Hematopoietic multipotent progenitor cell (in vitro differentiated cells): Measurements from ENCODE around the gene ZNF860. TPM values are rescaled to one million over a fixed set of nuclear protein-coding genes. Genes with fewer than 3 reads are reported as not detected.

Experiments used
- DNase-seq, 3 donors: peaks; one replicate each; pipeline ENCODE4 v3.0.0-alpha.2; 2011 to 2015; ENCODE audit warnings: low read depth in 2 of 3, low spot score in 2 of 3
- total RNA-seq: library from RNA; depleted of rRNA; stranded (reverse); fragments of >200 nt; gene quantifications from one replicate; pipeline ENCODE4 v1.2.3, GENCODE V29; 2012

The ZNF860 gene
- total RNA-seq = under 0.01 TPM

DNA sequence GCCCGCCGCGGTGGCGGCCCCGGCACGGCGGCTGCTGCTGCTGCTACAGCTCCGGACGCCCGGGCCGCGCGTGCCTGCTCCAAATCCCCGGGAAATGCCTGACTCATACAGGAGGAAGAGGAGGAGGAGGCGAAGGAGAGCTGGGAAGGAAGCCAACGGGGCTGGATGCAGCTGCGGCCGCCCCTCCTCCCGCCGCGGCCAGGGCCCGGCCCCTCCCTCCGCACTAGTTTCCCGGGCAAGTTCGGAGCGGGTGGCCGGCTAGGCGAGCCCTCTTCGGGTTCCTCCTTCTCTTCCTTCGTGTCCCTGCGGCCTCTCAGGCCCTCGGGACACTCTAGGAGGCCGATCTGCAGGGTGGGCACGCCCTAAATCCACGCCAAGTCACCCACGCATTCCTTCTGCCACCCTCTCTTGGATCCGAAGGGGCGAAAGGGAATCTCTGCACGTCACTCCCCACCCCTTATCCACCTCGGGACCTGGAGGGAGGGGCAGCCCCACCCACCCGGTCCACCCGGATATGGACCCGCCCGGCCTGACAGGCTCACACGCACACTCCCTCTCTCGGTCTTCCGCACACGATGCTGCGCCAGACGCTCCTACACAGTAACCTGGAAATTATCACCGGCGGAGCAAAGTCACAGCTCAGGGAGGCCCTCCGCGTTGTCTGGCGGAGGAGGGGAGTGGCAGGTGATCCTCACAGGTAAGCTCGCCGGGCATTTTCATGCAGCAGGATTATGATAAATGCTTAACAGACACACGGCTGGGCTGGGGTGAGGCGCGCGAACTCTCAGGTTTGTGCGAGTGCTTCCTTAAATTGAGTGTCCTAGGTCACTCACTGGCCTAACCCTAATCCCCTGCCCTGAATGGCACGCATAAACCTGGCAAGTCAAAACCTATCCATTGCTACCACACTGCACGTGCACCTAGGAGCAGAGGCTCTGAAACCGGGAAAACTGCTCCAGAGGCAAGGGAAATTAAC, at the start of gene ZNF860, which contains the start of gene OSBPL10:
Gene ZNF860, plus strand, starts transcription at position 545 of the 976 bp plus-strand sequence. CDS start 7,330 bp downstream, outside the sequence.
Gene OSBPL10, minus strand, starts transcription at position 57 of the 976 bp plus-strand sequence. CDS start 83 bp downstream, outside the sequence.
- DNase-seq = peak in 2 of 3 donors; percentile 13 to 57

DNA sequence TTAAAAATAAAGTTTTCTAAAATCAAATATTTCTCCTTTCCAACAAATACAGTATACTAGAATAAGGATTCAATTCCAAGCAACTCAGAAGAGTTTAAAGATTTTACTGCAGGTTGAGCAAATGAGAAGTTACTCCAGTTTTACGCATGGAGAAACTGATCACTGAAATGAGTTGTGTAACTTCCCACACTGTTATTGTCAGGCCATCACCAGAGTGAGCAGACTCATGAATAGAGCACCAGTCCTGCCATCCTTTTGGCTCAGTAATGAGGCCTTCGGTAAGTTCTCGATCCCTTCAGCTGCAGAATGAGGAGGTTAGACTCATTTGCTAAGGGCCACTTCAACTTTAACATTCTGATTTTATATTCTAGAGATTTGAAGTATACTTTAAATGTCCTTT, 48.6 kb upstream of the ZNF860 start:
- no peak for DNase-seq

DNA sequence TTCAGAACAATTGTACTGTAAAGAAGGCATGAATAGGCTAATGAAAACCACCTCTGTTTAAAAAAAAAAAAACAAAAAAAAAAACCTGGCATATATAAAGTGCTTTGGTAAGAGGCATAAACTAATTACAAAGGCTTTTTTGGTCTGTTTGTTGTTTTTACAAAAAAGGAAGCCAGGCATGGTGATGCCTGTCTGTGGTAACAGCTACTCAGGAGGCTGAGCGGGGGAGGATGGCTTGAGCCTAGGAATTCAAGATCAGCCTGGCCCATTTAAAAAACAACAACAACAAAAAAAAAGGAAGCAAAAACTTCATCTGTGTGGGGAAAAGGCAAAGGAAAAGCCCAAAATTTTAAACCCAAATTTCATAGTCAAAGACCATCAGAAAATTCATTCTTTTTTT, 47.5 kb upstream of the ZNF860 start:
- peak in 1 of 3 donors; percentile 28 for DNase-seq

DNA sequence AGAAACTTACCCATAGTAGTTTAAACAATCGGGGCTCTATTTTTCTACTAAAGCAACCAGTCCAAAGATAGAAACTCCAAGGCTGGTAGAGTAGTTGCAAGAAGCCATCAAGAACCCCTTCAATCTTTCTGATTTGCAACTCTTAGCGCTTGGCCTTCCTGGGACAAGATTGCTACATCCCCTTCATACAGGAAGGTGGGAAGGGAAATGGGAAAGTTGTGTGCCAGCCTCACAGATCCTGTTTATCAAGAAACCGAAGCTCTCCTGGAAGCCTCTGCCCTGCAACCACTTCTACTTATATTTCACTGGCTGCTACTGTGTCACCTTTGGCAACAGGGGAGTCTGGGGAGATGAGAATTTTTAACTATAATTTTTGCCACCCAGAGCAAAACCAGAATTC, 46.7 kb upstream of the ZNF860 start:
- DNase-seq = no peak

DNA sequence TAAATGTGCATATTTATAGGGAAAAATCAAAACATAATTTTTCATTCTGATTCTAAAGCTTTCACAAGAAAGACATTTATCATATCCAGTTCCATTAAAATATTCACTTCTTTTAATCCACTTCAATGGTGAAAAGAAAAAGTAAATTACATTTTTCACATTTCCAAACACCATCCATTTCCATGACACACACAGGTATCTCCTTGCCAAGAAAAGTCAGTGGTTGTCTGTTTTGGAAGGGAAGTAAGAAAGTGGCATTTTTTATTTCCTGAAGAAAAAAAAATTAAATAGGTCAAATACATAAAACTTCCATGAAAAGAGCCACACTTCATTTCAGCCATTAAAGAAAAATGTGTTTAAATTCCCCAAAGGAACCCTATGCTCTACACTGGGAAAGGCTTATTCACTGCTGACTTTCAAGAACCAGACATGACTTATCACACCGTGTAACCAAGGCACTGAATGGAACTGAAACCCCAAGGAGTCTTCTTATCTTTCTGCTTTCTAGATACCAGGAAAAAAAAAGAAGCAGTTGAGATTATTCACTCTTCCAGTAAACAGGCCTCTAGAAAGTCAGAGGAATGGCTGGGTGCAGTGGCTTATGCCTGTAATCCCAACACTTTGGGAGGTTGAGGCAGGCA, 45.0 kb upstream of the ZNF860 start:
- no peak for DNase-seq

DNA sequence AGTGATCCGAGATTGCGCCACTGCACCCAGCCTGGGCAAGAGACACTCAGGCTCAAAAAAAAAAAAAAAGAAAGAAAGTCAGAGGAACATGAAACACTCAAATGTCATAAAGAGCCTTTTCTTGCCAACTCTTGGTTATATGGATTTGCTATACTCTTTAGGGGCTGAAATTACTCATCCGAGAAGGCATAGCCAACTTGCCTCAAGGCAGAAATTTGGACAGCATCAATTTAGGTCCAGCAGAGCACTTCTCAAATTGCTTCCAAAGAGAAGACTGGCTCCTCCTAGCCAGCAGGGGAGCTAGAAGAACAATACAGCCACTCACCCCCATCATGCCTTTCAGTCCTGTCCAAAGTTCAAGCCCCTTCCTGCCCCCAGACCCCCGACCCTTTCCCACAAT, 44.3 kb upstream of the ZNF860 start:
- no peak for DNase-seq

DNA sequence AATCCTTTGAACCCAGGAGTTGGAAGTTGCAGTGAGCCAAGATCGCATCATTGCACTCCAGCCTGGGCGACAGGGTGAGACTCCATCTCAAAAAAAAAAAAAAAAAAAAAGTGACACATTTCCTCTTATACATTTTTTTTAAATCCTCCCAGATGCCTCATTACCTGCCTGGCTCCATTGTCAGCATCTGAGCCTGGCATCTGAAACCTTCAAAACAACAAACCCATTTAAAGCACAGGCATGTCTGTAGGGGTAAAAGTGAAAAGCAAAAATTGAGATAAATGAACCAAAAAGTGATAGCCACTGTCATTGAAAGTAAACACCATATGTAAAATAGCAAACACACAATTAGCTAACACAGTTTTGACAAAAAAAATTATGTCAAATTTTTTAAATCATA, 39.1 kb upstream of the ZNF860 start:
- DNase-seq = no peak

DNA sequence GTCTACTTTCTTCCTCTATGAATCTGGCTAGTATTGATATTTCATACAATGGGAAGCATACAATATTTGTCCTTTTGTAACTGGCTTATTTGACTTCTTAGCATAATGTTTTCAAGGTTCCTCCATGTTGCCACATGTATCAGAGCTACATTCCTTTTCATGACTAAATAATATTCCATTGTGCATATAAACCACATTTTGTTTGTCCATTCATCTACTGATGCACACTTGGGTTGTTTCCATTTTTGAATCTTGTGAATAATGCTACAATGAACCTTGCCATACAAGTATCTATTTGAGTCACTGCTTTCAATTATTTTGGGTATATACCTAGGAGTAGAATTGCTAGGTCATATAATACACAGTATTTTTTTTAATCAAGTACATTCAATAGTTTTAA, 38.5 kb upstream of the ZNF860 start:
- no peak for DNase-seq

DNA sequence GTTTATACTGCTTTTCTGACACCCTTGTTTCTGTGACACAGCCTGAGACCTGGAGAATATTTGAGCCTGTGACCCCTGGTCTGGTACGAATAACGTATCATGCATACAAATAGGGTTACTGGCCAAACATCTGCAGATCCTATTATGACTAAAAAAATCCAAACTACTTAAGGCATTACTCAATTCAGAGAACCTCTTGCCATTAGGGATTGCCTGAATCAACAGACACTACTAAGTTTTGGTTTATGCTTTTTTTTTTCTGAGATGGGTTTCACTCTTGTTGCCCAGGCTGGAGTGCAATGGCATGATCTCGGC, 35.9 kb upstream of the ZNF860 start:
- DNase-seq = no peak

DNA sequence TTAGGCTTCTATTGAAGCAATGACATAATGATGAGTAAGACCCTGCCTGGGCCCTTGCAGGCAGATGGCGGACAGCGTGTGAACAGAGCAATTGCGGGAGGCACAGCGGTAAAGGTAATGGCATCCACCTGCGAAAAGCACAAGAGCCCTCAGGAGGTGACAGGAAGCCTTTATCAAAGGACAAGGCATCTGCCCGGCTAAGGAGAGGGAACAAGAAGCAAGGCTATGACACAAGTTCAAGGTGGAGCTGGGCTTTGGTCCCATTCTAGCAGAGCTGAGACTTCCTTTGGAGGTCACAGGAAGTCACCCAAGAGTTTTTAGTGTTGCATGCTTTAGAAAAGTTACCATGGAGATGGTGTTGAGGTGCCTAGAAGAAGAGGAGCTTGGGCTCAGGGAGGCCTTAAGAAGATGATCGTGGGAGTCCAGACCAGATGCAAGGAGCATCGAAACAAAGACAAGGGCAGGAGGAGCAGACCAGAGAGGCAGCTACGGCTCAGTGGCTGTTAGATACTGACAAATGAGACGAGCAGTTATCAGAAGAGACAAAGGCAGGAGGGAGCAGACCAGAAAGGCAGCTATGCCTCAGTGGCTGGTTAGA, 35.0 kb upstream of the ZNF860 start:
- DNase-seq = no peak

DNA sequence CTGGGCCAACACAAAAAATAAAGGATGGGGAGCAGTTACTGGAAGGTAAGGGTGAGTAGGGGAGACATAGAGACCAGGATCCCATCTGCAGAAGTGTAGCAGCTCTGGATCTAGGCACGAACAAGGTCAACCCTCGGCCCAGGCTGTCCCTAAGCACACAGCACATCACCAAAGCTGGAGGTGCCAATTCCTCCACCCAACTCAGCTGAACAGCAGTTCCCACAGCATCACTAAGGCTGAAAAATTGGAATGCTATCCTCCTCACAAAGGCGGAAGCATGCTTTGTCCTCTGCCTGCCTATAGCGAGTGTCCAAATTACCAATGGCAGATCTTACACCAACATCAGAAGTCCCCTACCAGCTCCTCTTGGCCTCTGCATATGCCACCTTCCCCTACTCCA, 34.4 kb upstream of the ZNF860 start:
- DNase-seq = no peak

DNA sequence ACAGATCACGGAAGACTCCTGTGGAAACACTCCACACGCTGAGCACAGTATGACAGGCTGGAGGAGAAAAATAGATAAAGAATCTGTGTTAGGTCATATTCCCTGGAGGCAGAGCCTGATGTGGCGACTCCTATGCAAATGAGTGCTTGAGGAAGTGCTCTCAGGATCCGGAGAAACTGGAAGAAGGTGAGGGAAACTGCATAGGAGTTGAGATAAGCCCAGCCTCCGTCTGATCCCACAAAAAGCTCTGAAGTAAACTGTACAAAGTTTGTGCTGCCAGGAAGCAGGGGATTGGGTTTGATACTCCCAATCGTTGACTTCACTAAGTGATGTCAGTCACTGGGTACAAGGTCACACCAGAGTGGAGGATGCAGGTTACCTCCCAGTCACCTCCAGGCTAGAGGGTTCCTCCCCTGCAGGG, 33.9 kb upstream of the ZNF860 start:
- no peak for DNase-seq

DNA sequence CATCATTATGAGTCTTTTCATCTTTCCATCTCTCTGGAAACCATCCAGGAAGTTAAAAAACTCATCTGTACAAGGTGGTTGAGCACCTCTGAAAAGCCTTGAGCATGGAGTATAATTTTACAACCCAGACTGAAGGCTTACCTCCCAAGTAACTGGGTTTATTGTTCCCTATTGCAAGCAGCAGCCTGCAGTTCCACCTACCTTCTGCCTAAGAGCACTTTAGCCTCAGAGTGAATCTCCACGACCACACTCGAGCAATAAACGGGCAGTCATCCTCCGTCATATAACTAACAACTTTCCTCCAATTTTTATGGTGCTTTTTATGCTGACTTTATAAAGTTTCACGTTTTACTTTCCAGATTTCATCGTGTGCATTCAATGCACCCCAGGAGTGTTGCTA, 33.3 kb upstream of the ZNF860 start:
- no peak for DNase-seq

DNA sequence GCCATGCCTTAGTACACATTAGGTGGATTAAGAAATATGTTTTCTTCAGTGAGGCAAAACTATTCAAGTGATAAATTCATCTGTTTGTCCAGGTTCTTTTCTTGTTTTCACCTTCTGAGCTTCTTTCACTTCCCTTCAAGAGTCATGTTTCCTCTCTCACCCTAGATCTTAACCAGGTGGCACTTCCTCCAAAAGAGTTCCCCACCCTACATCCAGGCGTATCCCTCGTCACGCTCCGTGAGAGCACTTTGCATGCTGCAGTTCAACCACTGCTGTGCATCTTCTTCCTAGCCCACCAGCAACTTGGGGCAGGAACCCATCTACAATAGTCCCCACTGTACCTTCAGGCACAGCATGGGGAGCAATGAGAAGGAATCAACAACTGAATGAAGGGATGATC, 29.3 kb upstream of the ZNF860 start:
- DNase-seq = no peak

DNA sequence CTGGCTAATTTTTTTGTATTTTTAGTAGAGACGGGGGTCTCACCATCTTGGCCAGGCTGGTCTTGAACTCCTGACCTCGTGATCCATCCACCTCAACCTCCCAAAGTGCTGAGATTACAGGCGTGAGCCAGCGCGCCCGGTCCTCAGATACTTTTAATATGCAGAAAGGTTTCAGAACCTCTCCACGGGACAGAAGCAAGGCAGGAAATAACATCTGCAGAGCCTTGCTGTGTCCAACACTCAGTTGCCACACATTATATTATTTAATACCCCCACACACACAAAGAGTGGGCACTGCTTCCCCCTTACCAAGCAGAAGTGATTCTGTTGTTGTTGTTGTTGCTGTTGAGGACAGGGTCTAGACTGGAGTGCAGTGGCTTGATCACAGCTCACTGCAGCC, 28.5 kb upstream of the ZNF860 start:
- no peak for DNase-seq

DNA sequence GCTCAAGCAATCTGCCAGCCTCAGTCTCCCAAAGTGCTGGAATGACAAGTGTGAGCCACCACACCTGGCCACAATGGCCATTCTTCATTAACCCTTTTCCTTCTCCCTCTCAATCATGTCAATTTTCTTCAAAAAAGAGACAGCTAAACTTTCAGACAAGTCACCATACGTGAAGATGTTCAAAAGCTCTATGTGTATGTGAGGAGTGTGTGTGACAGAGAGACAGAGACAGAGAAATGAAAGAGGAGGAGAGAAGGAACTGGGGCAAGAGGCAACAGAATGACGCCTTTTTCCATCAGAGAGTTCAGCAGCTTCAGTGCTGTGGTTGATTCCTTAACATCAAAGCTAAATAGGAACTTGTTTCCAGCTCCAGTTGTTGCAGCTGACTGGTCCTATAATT, 27.9 kb upstream of the ZNF860 start:
- no peak for DNase-seq

DNA sequence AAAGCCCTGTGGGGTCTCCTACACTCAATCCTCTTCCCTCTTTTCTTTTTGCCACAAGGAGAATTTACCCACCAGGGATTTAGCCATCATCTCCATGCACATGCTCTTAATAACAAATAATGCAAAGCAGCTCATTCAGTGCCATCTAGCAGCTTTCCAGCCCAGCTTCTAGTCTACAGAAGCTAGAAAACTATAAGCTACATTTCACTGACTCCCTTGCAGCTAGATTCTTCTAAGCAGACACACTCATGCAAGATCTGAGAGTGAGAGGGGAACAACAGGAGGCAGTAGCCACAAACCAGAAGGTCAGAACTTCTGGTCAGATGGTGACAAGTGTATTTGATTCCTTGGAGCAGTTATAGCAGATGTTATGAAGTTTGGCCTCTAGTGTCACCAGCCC, 26.0 kb upstream of the ZNF860 start:
- DNase-seq = no peak

DNA sequence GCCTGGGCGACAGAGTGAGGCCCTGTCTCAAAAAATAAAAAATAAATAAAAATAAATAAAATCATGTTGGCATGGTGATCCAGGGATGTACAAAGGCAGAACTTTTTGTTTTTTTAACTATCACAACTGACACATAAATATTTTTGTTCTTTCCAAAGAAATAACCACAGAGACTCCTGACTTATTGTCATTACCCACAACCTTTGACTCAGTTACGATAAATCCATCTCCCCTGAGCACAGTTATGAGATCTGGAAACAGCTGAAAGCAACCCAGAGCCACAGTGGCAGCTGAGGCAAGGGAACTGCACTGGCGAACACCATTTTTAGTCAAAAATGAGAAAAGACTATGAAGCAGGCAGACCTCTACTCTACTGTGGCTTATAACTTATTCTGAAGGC, 24.4 kb upstream of the ZNF860 start:
- no peak for DNase-seq

DNA sequence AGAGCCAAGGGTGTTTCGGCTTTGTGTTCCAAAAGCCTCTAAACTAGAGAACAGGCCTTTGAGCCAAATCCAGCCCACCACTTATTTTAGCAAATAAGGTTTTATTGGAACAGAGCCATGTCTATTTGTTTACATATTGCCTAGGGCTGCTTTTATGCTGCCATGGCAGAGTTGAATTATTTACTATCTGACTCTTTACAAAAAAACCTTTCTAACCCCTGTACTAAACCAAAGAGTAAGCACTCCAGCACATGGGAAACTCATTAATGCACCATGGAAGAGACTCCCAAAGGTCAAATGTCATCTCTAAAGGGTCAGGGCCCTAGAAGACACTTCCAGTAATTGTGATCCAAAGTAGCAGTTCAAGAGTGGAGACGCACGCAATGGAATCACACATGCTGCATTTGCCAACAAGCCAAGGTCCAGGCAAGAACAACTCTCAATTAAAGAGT, 22.8 kb upstream of the ZNF860 start:
- no peak for DNase-seq

DNA sequence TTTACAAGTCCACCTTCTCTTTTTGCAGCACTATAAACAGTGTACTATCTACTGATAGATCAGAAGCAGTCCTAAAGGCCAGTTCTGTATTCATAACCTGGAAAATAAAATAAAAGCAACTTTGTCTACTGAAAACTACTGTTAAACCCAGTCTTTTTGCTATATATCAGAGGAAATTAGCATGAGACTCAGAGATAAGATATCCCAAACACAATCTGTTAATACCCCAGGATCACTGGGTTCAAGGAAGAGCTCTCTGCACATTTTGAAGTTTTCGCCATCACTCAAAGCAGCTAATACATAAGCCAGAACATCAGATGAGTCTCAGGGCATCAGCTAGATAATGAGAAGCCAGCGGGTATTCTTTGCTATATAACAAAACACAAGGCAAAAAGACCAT, 22.3 kb upstream of the ZNF860 start:
- DNase-seq = no peak

DNA sequence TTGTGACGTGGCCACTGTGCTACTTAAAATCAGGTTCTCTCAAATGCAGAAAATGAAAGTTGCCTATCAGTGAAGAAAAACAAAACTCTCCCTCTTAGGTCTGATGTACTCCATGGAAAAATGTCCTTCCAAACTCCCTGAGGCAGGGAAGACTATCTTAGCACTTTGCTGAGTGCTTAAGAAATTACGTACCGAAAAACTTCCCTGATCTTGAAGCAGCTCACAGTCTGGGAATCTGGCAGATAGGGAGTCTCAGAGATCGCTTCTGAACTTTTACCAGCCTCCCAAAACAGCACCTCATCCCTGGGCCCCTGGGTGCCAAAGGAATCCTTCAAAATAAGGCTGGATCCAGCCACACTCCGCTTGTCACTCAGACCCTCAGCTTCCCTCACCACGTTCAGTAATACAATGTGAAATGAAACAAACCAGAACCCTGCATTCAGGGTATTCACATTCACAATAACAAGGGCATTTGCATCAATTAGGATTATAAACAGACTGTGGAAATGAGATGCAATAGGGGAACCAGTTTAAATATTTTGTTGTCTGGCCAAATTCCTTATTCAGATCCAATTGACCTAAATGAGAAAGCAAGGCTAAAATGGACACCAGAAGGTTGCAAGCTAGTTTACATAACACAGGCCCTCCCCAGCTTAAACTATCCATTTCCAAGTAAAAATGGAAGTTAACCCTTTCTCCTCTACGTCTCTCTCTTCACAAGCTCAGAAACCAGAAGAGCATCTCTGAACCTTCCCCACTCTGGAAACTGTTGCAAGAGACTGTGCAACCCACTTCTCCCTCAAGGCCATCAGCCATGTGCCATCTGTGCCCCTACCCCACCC, 21.4 kb upstream of the ZNF860 start:
- DNase-seq = no peak
